H1 (cell line): ENCODE measurements around the gene IFT80. TPM values are rescaled to one million over a fixed set of nuclear protein-coding genes. Genes with fewer than 3 reads are reported as not detected.

Experiments used
- FOSL1 ChIP-seq: IDR thresholded peaks from 2 replicates; pipeline ENCODE4 v1.6.1; 2011; ENCODE audit warnings: mild to moderate bottlenecking, low read depth, low read length, moderate library complexity; ENCODE audit not compliant: insufficient read depth
- MAFK ChIP-seq: IDR thresholded peaks from 2 replicates; pipeline ENCODE4 v1.6.1; 2012; ENCODE audit warnings: low read depth, mild to moderate bottlenecking, improper control_type of control experiment, low read length
- polyA plus RNA-seq, 7 experiments: library from polyadenylated mRNA; depleted of rRNA in 3 of 7; stranded (reverse) in 5 of 7; unstranded in 2 of 7; fragments of >200 nt in 5 of 7; fragments of 200-250 nt in 2 of 7; gene quantifications; 1 replicate in 5 of 7; 2 replicates in 1 of 7; 4 replicates in 1 of 7; pipeline versions ENCODE4 v1.2.1 to v1.2.3, GENCODE V29; 2011 to 2013; ENCODE audit warnings: missing spikeins in 2 of 7, mixed read lengths in 2 of 7
- total RNA-seq: library from RNA; stranded (reverse); fragmentation: NEBNext Ultra II Directional; extraction: Animal tissue kit (Norgen Biotek cat#: 25700); gene quantifications from 2 replicates; pipeline ENCODE4 v1.2.1, GENCODE V29; 2021
- TF ChIP-seq, protein P1 (sequence below): IDR thresholded peaks from 2 replicates; pipeline ENCODE4 v1.6.1; 2011; ENCODE audit warnings: low read length, improper control_type of control experiment

The IFT80 gene
- total and polyA plus RNA-seq, 2 of the 8 experiments (the other 6 are each of a cell fraction or from before 2014, with no cell fraction given), result 7.2 to 25.9 TPM

DNA sequence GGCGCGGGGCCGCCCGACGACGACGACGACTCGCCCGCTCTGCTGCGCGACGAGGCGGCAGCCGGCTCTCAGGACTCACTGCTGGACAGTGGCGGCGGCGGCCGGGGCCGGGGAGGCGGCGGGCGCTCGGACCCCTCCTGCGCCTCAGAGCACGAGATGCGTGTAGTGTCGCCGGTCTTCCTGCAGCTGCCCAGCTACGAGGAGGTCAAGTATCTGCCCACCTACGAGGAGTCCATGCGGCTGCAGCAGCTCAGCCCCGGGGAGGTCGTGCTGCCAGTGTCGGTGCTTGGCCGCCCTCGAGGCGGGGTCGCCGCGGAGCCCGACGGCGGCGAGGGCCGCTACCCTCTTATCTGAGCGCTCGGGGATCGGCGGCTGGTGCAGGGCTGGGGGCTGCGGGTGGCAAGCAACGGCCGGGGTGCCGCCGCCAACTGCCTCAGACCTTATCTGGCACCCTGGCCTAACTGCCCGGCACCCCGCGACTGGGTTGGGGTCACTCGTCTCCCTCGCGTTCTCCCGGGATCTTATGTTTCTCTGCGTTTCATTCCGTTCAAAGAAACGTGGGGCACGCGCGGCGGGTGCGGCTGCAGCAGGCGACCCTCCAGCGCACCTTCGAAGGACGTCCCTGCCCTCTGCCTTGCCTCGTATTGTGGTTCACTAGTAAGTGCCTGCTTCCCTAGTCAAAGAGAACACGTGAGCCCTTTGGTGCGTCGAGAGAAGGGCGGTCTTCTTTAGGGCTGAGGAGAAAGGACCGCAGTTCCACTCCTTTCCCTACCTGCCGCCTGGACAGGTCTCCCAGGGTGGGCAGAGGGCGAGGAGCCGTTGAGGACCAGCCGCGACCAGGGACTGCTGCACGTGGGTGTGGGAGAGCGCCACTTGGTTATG lies 172.8 kb downstream of the IFT80 start (continued):
- TF ChIP-seq, protein P1, sequence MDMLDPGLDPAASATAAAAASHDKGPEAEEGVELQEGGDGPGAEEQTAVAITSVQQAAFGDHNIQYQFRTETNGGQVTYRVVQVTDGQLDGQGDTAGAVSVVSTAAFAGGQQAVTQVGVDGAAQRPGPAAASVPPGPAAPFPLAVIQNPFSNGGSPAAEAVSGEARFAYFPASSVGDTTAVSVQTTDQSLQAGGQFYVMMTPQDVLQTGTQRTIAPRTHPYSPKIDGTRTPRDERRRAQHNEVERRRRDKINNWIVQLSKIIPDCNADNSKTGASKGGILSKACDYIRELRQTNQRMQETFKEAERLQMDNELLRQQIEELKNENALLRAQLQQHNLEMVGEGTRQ, result 0 out of 2 replicates have a peak, but pooled peaks have one; percentile 47
- no peak for TF ChIP-seq FOSL1
- TF ChIP-seq MAFK, result no peak
